ENCODE results near the gene NCOA7. TPM values are rescaled to one million over a fixed set of nuclear protein-coding genes. Genes with fewer than 3 reads are reported as not detected.

Gene NCOA7
- total and polyA plus RNA-seq, 4 donors, result 8.6 to 40.9 (median 17.6) TPM

DNA sequence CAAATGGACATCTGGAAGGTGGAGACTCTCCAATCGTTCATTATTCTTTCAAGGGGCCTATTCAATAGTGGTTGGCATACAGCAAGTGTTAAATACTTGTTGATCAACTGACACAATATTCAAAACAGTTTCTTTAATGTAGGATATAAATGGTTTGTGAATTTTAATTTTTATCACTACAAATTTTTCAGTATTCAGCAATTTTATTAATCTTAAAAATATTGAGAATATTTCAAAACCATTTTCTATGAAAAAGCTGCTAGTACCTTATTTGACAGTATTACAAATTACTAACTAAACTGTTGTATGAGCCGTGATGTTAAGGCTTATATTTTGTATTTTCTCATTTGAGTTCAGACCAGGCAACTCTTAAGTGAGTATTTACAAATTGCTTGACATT lies 32.4 kb downstream of the NCOA7 start:
- Histone ChIP-seq H3K9ac (ENCODE audit: low read depth in 1 of 2, low read length in 2 of 2) (no peak overlapping the region), H3K4me3 (ENCODE audit: low read depth in 1 of 3, low read length in 3 of 3) (no peak overlapping the region), H3K4me1 (ENCODE audit: control insufficient read depth in 4 of 4, insufficient read depth in 4 of 4, low read length in 3 of 4) (peaks cover 10 to 44% (median 36%) of the 10 kb centered on the region in 4 donors), H3K27me3 (ENCODE audit: control insufficient read depth in 4 of 4, insufficient read depth in 4 of 4, low read length in 3 of 4) (no peaks in the 10 kb centered on the region), H3K9me3 (ENCODE audit: control insufficient read depth in 4 of 4, low read length in 3 of 4) (no peaks in the 10 kb centered on the region), H3K27ac (ENCODE audit: low read depth in 1 of 2, low read length in 2 of 2) (no peak overlapping the region), H3K36me3 (ENCODE audit: control insufficient read depth in 4 of 4, insufficient read depth in 3 of 4, low read depth in 1 of 4, low read length in 3 of 4) (no peaks in the 10 kb centered on the region)
- TF ChIP-seq HNF4A (conservative IDR thresholded peaks at IDR 0.05), result no peak
- no peak for TF ChIP-seq EGR1 (IDR thresholded peaks at IDR 0.05; ENCODE audit: low read depth in 2 of 2)
- no peak for TF ChIP-seq SP1 (IDR thresholded peaks at IDR 0.05)
- TF ChIP-seq FOXA1 (IDR thresholded peaks at IDR 0.05), result no peak
- TF ChIP-seq, protein P1, sequence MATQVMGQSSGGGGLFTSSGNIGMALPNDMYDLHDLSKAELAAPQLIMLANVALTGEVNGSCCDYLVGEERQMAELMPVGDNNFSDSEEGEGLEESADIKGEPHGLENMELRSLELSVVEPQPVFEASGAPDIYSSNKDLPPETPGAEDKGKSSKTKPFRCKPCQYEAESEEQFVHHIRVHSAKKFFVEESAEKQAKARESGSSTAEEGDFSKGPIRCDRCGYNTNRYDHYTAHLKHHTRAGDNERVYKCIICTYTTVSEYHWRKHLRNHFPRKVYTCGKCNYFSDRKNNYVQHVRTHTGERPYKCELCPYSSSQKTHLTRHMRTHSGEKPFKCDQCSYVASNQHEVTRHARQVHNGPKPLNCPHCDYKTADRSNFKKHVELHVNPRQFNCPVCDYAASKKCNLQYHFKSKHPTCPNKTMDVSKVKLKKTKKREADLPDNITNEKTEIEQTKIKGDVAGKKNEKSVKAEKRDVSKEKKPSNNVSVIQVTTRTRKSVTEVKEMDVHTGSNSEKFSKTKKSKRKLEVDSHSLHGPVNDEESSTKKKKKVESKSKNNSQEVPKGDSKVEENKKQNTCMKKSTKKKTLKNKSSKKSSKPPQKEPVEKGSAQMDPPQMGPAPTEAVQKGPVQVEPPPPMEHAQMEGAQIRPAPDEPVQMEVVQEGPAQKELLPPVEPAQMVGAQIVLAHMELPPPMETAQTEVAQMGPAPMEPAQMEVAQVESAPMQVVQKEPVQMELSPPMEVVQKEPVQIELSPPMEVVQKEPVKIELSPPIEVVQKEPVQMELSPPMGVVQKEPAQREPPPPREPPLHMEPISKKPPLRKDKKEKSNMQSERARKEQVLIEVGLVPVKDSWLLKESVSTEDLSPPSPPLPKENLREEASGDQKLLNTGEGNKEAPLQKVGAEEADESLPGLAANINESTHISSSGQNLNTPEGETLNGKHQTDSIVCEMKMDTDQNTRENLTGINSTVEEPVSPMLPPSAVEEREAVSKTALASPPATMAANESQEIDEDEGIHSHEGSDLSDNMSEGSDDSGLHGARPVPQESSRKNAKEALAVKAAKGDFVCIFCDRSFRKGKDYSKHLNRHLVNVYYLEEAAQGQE (IDR thresholded peaks at IDR 0.05), result no peak
- no peak for TF ChIP-seq RXRA (IDR thresholded peaks at IDR 0.05)
- no peak for TF ChIP-seq TAF1 (conservative IDR thresholded peaks at IDR 0.05)
- TF ChIP-seq HNF4G (IDR thresholded peaks at IDR 0.05), result no peak
- TF ChIP-seq RAD21 (IDR thresholded peaks at IDR 0.05), result no peak
- TF ChIP-seq, protein P2, sequence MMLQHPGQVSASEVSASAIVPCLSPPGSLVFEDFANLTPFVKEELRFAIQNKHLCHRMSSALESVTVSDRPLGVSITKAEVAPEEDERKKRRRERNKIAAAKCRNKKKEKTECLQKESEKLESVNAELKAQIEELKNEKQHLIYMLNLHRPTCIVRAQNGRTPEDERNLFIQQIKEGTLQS (IDR thresholded peaks at IDR 0.05), result no peak
- TF ChIP-seq, protein P3, sequence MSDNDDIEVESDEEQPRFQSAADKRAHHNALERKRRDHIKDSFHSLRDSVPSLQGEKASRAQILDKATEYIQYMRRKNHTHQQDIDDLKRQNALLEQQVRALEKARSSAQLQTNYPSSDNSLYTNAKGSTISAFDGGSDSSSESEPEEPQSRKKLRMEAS (IDR thresholded peaks at IDR 0.05), result no peak
- TF ChIP-seq, protein P4, sequence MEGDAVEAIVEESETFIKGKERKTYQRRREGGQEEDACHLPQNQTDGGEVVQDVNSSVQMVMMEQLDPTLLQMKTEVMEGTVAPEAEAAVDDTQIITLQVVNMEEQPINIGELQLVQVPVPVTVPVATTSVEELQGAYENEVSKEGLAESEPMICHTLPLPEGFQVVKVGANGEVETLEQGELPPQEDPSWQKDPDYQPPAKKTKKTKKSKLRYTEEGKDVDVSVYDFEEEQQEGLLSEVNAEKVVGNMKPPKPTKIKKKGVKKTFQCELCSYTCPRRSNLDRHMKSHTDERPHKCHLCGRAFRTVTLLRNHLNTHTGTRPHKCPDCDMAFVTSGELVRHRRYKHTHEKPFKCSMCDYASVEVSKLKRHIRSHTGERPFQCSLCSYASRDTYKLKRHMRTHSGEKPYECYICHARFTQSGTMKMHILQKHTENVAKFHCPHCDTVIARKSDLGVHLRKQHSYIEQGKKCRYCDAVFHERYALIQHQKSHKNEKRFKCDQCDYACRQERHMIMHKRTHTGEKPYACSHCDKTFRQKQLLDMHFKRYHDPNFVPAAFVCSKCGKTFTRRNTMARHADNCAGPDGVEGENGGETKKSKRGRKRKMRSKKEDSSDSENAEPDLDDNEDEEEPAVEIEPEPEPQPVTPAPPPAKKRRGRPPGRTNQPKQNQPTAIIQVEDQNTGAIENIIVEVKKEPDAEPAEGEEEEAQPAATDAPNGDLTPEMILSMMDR (IDR thresholded peaks at IDR 0.05; ENCODE audit: low read depth, low read length, missing input control), result no peak
- TF ChIP-seq, protein P5, sequence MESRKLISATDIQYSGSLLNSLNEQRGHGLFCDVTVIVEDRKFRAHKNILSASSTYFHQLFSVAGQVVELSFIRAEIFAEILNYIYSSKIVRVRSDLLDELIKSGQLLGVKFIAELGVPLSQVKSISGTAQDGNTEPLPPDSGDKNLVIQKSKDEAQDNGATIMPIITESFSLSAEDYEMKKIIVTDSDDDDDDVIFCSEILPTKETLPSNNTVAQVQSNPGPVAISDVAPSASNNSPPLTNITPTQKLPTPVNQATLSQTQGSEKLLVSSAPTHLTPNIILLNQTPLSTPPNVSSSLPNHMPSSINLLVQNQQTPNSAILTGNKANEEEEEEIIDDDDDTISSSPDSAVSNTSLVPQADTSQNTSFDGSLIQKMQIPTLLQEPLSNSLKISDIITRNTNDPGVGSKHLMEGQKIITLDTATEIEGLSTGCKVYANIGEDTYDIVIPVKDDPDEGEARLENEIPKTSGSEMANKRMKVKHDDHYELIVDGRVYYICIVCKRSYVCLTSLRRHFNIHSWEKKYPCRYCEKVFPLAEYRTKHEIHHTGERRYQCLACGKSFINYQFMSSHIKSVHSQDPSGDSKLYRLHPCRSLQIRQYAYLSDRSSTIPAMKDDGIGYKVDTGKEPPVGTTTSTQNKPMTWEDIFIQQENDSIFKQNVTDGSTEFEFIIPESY (IDR thresholded peaks at IDR 0.05), result no peak
- TF ChIP-seq GABPA (IDR thresholded peaks at IDR 0.05 in 1 of 2, conservative IDR thresholded peaks at IDR 0.05 in 1 of 2), result no peak
- TF ChIP-seq NR2F2 (IDR thresholded peaks at IDR 0.05), result no peak
- TF ChIP-seq JUND (IDR thresholded peaks at IDR 0.05), result no peak
- TF ChIP-seq YY1 (IDR thresholded peaks at IDR 0.05), result no peak
- no peak for DNase-seq (ENCODE audit: low spot score)
- WGBS, result 58% methylated on average over 2 of the region's 2 CpGs

Measured in liver (tissue), 9 donors.